Memory B cell (primary cell): ENCODE measurements around the gene BOLA2.
"Not testable (repeated sequence)": the region's sequence is repeated elsewhere in the genome, so short reads cannot be mapped to it uniquely, and the experiment has no call there.

Experiments
- ATAC-seq: fragments of 150-1000 bp; cut with Tn5 transposase; 2 replicates; pipeline ENCODE4 v1.10.0; 2021; ENCODE audit warnings: low read depth, mild to moderate bottlenecking, moderate library complexity
- DNase-seq, 2 donors: peaks; one replicate each; pipeline ENCODE4 v3.0.0; 2022; ENCODE audit warnings: low spot score in 2 of 2
- H3K27ac Mint-ChIP-seq: one replicate; pipeline ENCODE4 v1.8.0; 2022; ENCODE audit warnings: mild to moderate bottlenecking, moderate library complexity, mixed read lengths
- H3K27me3 Mint-ChIP-seq: one replicate; pipeline ENCODE4 v1.8.0; 2022; ENCODE audit warnings: mixed read lengths
- H3K36me3 Mint-ChIP-seq: one replicate; pipeline ENCODE4 v1.8.0; 2022; ENCODE audit warnings: mild to moderate bottlenecking, mixed read lengths
- H3K4me1 Mint-ChIP-seq: one replicate; pipeline ENCODE4 v1.8.0; 2022; ENCODE audit warnings: mixed read lengths
- H3K4me3 Mint-ChIP-seq: one replicate; pipeline ENCODE4 v1.8.0; 2022; ENCODE audit warnings: mild to moderate bottlenecking, moderate library complexity, mixed read lengths
- H3K9me3 Mint-ChIP-seq: one replicate; pipeline ENCODE4 v1.8.0; 2022; ENCODE audit warnings: mixed read lengths

The BOLA2 gene

DNA sequence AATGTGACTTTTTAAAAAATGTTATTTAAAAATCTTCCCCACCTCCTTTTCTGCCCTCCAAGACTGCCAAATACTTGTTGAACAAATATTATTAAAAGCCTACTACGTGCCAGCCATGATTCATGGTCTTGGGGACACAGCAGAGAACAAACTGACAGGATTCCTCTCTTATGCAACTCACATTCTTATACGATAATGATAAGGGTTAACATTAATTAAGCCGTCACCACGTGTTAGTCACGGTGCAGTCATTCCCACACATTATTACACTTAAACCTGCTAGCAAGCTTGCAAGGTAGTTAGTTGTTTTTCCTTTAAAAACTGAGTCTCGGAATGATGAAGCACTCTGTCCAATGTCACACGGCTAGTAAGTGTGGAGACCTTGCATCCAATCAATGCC lies 48.9 kb downstream of the BOLA2 start:
- not testable (repeated sequence) for H3K4me3 Mint-ChIP-seq, ATAC-seq, H3K27ac Mint-ChIP-seq, H3K36me3 Mint-ChIP-seq, H3K4me1 Mint-ChIP-seq, DNase-seq, H3K27me3 Mint-ChIP-seq, H3K9me3 Mint-ChIP-seq
